ENCODE data around the gene ATN1.

The ATN1 gene

GRCh38 chr12:6946920-6947374, 19.2 kb downstream of the ATN1 start:
- no peak for DNase-seq

- DNase-seq, result no peak
Measured at GRCh38 chr12:6947615-6948014, 19.9 kb downstream of the ATN1 start.

- no peak for DNase-seq
Measured at GRCh38 chr12:6948873-6949594, 21.3 kb downstream of the ATN1 start.

GRCh38 chr12:6950401-6950801, 22.6 kb downstream of the ATN1 start:
- no peak for DNase-seq

- DNase-seq, result no peak
Measured at GRCh38 chr12:6950811-6951540, 23.2 kb downstream of the ATN1 start, which contains the start of gene PTPN6. Gene PTPN6, plus strand, starts transcription at chr12:6951356. Its CDS starts 157 bp downstream, at chr12:6951513.

- DNase-seq, result no peak
Measured at GRCh38 chr12:6951551-6952120, 23.9 kb downstream of the ATN1 start.

GRCh38 chr12:6952121-6952862, 24.5 kb downstream of the ATN1 start:
- no peak for DNase-seq

- no peak for DNase-seq
Measured at GRCh38 chr12:6952863-6953441, 25.2 kb downstream of the ATN1 start.

- DNase-seq, result no peak
Measured at GRCh38 chr12:6953442-6954315, 25.9 kb downstream of the ATN1 start.

- no peak for DNase-seq
Measured at GRCh38 chr12:6954316-6955107, 26.8 kb downstream of the ATN1 start.

- no peak for DNase-seq
Measured at GRCh38 chr12:6955108-6956020, 27.6 kb downstream of the ATN1 start.

- no peak for DNase-seq
Measured at GRCh38 chr12:6956021-6956727, 28.4 kb downstream of the ATN1 start.

- no peak for DNase-seq
Measured at GRCh38 chr12:6957151-6957701, 29.5 kb downstream of the ATN1 start.

GRCh38 chr12:6957741-6958608, 30.2 kb downstream of the ATN1 start:
- DNase-seq, result no peak

GRCh38 chr12:6958609-6959057, 30.9 kb downstream of the ATN1 start:
- no peak for DNase-seq

GRCh38 chr12:6959058-6959804, 31.5 kb downstream of the ATN1 start:
- DNase-seq, result no peak

All from NCI-H748 treated with DMSO at 0.1 percent for 48 hours (cell line).